ENCODE data around the gene KASH5. TPM values are rescaled to one million over a fixed set of nuclear protein-coding genes. Genes with fewer than 3 reads are reported as not detected.

KASH5 gene
- total RNA-seq, 1 experiment from 2014 or later: 0.42 TPM

- Mint-ChIP-seq H3K4me3 (no peak overlapping the region), H3K4me1 (peaks cover 20% of the 10 kb centered on the region), H3K36me3 (peaks cover 55% of the 10 kb centered on the region), H3K27ac (no peak overlapping the region), H3K9me3 (no peaks in the 10 kb centered on the region), H3K27me3 (ENCODE audit: low read depth) (peaks cover 27% of the 10 kb centered on the region)
- DNase-seq (ENCODE audit: low spot score): no peak
- CTCF ChIA-PET: interaction anchor here (1.0 to 3.5 kb wide), 5 partner anchors 13 to 227 kb away, joined by 3 to 20 read pairs (median 11); partner anchors contain the start of gene LIN7B
- POLR2A ChIA-PET: no interaction called here
- ATAC-seq: no peak
- no peak for TF ChIP-seq ZNF512 (CRISPR knock-in tag; IDR thresholded peaks at IDR 0.05; ENCODE audit: borderline replicate concordance)
- TF ChIP-seq, protein P1, sequence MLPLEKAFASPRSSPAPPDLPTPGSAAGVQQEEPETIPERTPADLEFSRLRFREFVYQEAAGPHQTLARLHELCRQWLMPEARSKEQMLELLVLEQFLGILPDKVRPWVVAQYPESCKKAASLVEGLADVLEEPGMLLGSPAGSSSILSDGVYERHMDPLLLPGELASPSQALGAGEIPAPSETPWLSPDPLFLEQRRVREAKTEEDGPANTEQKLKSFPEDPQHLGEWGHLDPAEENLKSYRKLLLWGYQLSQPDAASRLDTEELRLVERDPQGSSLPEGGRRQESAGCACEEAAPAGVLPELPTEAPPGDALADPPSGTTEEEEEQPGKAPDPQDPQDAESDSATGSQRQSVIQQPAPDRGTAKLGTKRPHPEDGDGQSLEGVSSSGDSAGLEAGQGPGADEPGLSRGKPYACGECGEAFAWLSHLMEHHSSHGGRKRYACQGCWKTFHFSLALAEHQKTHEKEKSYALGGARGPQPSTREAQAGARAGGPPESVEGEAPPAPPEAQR (CRISPR knock-in tag; IDR thresholded peaks at IDR 0.05): no peak
- no peak for TF ChIP-seq ESRRA (CRISPR knock-in tag; IDR thresholded peaks at IDR 0.05; ENCODE audit: borderline replicate concordance)
- TF ChIP-seq ZMAT4 (CRISPR knock-in tag; IDR thresholded peaks at IDR 0.05): no peak
- no peak for TF ChIP-seq MXD4 (CRISPR knock-in tag; IDR thresholded peaks at IDR 0.05; ENCODE audit: borderline replicate concordance)
Observed at GRCh38 chr19:49340865-49341718, 47.0 kb upstream of the KASH5 start.

GRCh38 chr19:49342291-49342721 is 45.7 kb upstream of the KASH5 start:
- CTCF ChIA-PET: no interaction called here
- peaks cover 67% of the 10 kb centered on the region for H3K36me3 Mint-ChIP-seq
- no peak overlapping the region for H3K4me3 Mint-ChIP-seq

More at GRCh38 chr19:49342291-49342721, 45.7 kb upstream of the KASH5 start:
- ATAC-seq (no peak), DNase-seq (ENCODE audit: low spot score) (no peak)
- POLR2A ChIA-PET: no interaction called here
- H3K9me3 Mint-ChIP-seq: no peaks in the 10 kb centered on the region
- H3K4me1 Mint-ChIP-seq: peaks cover 20% of the 10 kb centered on the region
- TF ChIP-seq ZBTB21 (CRISPR knock-in tag; IDR thresholded peaks at IDR 0.05; ENCODE audit: borderline replicate concordance) (no peak), CREM (CRISPR knock-in tag; IDR thresholded peaks at IDR 0.05) (no peak), TP53 (CRISPR knock-in tag; IDR thresholded peaks at IDR 0.05) (no peak), ZNF138 (CRISPR knock-in tag; conservative IDR thresholded peaks at IDR 0.05) (no peak), ZNF232 (CRISPR knock-in tag; IDR thresholded peaks at IDR 0.05) (no peak), MYBL2 (CRISPR knock-in tag; IDR thresholded peaks at IDR 0.05) (no peak), ZNF396 (CRISPR knock-in tag; IDR thresholded peaks at IDR 0.05; ENCODE audit: borderline replicate concordance) (no peak), ZNF219 (CRISPR knock-in tag; IDR thresholded peaks at IDR 0.05; ENCODE audit: borderline replicate concordance) (no peak), MXD4 (CRISPR knock-in tag; IDR thresholded peaks at IDR 0.05; ENCODE audit: borderline replicate concordance) (no peak), SMAD4 (CRISPR knock-in tag; IDR thresholded peaks at IDR 0.05) (no peak), ZNF263 (CRISPR knock-in tag; IDR thresholded peaks at IDR 0.05; ENCODE audit: low read depth) (no peak), ATF1 (CRISPR knock-in tag; IDR thresholded peaks at IDR 0.05) (no peak), ZNF416 (CRISPR knock-in tag; IDR thresholded peaks at IDR 0.05) (no peak), ZNF281 (CRISPR knock-in tag; IDR thresholded peaks at IDR 0.05) (no peak)
- TF ChIP-seq, protein P2, sequence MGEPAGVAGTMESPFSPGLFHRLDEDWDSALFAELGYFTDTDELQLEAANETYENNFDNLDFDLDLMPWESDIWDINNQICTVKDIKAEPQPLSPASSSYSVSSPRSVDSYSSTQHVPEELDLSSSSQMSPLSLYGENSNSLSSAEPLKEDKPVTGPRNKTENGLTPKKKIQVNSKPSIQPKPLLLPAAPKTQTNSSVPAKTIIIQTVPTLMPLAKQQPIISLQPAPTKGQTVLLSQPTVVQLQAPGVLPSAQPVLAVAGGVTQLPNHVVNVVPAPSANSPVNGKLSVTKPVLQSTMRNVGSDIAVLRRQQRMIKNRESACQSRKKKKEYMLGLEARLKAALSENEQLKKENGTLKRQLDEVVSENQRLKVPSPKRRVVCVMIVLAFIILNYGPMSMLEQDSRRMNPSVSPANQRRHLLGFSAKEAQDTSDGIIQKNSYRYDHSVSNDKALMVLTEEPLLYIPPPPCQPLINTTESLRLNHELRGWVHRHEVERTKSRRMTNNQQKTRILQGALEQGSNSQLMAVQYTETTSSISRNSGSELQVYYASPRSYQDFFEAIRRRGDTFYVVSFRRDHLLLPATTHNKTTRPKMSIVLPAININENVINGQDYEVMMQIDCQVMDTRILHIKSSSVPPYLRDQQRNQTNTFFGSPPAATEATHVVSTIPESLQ (CRISPR knock-in tag; IDR thresholded peaks at IDR 0.05): no peak
- TF ChIP-seq, protein P3, sequence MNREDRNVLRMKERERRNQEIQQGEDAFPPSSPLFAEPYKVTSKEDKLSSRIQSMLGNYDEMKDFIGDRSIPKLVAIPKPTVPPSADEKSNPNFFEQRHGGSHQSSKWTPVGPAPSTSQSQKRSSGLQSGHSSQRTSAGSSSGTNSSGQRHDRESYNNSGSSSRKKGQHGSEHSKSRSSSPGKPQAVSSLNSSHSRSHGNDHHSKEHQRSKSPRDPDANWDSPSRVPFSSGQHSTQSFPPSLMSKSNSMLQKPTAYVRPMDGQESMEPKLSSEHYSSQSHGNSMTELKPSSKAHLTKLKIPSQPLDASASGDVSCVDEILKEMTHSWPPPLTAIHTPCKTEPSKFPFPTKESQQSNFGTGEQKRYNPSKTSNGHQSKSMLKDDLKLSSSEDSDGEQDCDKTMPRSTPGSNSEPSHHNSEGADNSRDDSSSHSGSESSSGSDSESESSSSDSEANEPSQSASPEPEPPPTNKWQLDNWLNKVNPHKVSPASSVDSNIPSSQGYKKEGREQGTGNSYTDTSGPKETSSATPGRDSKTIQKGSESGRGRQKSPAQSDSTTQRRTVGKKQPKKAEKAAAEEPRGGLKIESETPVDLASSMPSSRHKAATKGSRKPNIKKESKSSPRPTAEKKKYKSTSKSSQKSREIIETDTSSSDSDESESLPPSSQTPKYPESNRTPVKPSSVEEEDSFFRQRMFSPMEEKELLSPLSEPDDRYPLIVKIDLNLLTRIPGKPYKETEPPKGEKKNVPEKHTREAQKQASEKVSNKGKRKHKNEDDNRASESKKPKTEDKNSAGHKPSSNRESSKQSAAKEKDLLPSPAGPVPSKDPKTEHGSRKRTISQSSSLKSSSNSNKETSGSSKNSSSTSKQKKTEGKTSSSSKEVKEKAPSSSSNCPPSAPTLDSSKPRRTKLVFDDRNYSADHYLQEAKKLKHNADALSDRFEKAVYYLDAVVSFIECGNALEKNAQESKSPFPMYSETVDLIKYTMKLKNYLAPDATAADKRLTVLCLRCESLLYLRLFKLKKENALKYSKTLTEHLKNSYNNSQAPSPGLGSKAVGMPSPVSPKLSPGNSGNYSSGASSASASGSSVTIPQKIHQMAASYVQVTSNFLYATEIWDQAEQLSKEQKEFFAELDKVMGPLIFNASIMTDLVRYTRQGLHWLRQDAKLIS (CRISPR knock-in tag; IDR thresholded peaks at IDR 0.05; ENCODE audit: borderline replicate concordance): no peak
- peaks cover 15% of the 10 kb centered on the region for H3K27me3 Mint-ChIP-seq (ENCODE audit: low read depth)
- H3K27ac Mint-ChIP-seq: no peak overlapping the region
